ENCODE measurements around the gene RAB3C.
"Not testable (repeated sequence)": the region's sequence is repeated elsewhere in the genome, so short reads cannot be mapped to it uniquely, and the experiment has no call there.

The RAB3C gene

GRCh38 chr5:58602889-58603288 is 20.0 kb downstream of the RAB3C start:
- not testable (repeated sequence) for DNase-seq (ENCODE audit: low read depth in 2 of 2)

- DNase-seq (ENCODE audit: low read depth in 2 of 2), result no peak
These were observed 23.2 kb downstream of the RAB3C start for GRCh38 chr5:58606064-58606463.

GRCh38 chr5:58615972-58616371 is 33.1 kb downstream of the RAB3C start:
- no peak for DNase-seq (ENCODE audit: low read depth in 2 of 2)

GRCh38 chr5:58617241-58617640 is 34.4 kb downstream of the RAB3C start:
- DNase-seq (ENCODE audit: low read depth in 2 of 2), result no peak

- DNase-seq (ENCODE audit: low read depth in 2 of 2), result no peak
These were observed 37.5 kb downstream of the RAB3C start for GRCh38 chr5:58620336-58620735.

GRCh38 chr5:58622936-58623871 is 40.3 kb downstream of the RAB3C start:
- no peak for DNase-seq (ENCODE audit: low read depth in 2 of 2)

GRCh38 chr5:58628626-58629025 is 45.8 kb downstream of the RAB3C start:
- no peak for DNase-seq (ENCODE audit: low read depth in 2 of 2)

- DNase-seq (ENCODE audit: low read depth in 2 of 2), result no peak
These were observed 46.6 kb downstream of the RAB3C start for GRCh38 chr5:58629271-58630159.

- no peak for DNase-seq (ENCODE audit: low read depth in 2 of 2)
These were observed 49.0 kb downstream of the RAB3C start for GRCh38 chr5:58631895-58632294.

- no peak for DNase-seq (ENCODE audit: low read depth in 2 of 2)
These were observed 52.5 kb downstream of the RAB3C start for GRCh38 chr5:58635416-58635815.

GRCh38 chr5:58640011-58640410 is 57.1 kb downstream of the RAB3C start:
- DNase-seq (ENCODE audit: low read depth in 2 of 2), result no peak

- no peak for DNase-seq (ENCODE audit: low read depth in 2 of 2)
These were observed 58.7 kb downstream of the RAB3C start for GRCh38 chr5:58641533-58641932.

GRCh38 chr5:58648846-58649245 is 66.0 kb downstream of the RAB3C start:
- DNase-seq (ENCODE audit: low read depth in 2 of 2), result no peak

GRCh38 chr5:58649716-58650115 is 66.8 kb downstream of the RAB3C start:
- DNase-seq (ENCODE audit: low read depth in 2 of 2), result no peak

- DNase-seq (ENCODE audit: low read depth in 2 of 2), result no peak
These were observed 70.6 kb downstream of the RAB3C start for GRCh38 chr5:58653521-58653920.

GRCh38 chr5:58666141-58666540 is 83.3 kb downstream of the RAB3C start:
- no peak for DNase-seq (ENCODE audit: low read depth in 2 of 2)

- DNase-seq (ENCODE audit: low read depth in 2 of 2), result no peak
These were observed 84.0 kb downstream of the RAB3C start for GRCh38 chr5:58666598-58667581.

GRCh38 chr5:58670582-58670981 is 87.7 kb downstream of the RAB3C start:
- DNase-seq (ENCODE audit: low read depth in 2 of 2), result no peak

- DNase-seq (ENCODE audit: low read depth in 2 of 2), result no peak
These were observed 88.3 kb downstream of the RAB3C start for GRCh38 chr5:58671155-58671554.

GRCh38 chr5:58672521-58672920 is 89.6 kb downstream of the RAB3C start:
- DNase-seq (ENCODE audit: low read depth in 2 of 2), result no peak

GRCh38 chr5:58674070-58674469 is 91.2 kb downstream of the RAB3C start:
- DNase-seq (ENCODE audit: low read depth in 2 of 2), result no peak
